ENCODE measurements around the gene ACCSL. TPM values are rescaled to one million over a fixed set of nuclear protein-coding genes. Genes with fewer than 3 reads are reported as not detected.

The ACCSL gene
- polyA plus RNA-seq, 1 of the 3 experiments (the other 2 are of a cell fraction), result not detected

GRCh38 chr11:44037658-44037998 lies 10.2 kb upstream of the ACCSL start:
- no peaks in the 10 kb centered on the region for H4K20me1 ChIP-seq (ENCODE audit: insufficient read depth)
- H3K79me2 ChIP-seq (ENCODE audit: insufficient read depth), result no peaks in the 10 kb centered on the region
- peak overlapping the region in 1 of 2 experiments; percentile 35; a peak in 1 of 4 replicates for H3K4me3 ChIP-seq (ENCODE audit: low read depth in 2 of 2, low read length in 1 of 2)
- H2AFZ ChIP-seq (ENCODE audit: low read depth), result no peak overlapping the region
- no peaks in the 10 kb centered on the region for H3K9me3 ChIP-seq
- 83% methylated on average over 2 of the region's 2 CpGs for WGBS (ENCODE audit: low lambda C conversion rate)
- TF ChIP-seq RFX5 (IDR thresholded peaks at IDR 0.05; ENCODE audit: low read length) (no peak), NRF1 (IDR thresholded peaks at IDR 0.05; ENCODE audit: low read depth, low read length) (no peak), MAX (IDR thresholded peaks at IDR 0.05; ENCODE audit: low read depth) (no peak), GABPA (IDR thresholded peaks at IDR 0.05; ENCODE audit: low read depth) (no peak), TEAD4 (IDR thresholded peaks at IDR 0.05; ENCODE audit: borderline replicate concordance, insufficient read depth) (no peak), RCOR1 (IDR thresholded peaks at IDR 0.05; ENCODE audit: low read length) (no peak), ZBTB33 (IDR thresholded peaks at IDR 0.05; ENCODE audit: borderline replicate concordance, low read depth) (no peak), PBX3 (IDR thresholded peaks at IDR 0.05) (no peak)
- no peak overlapping the region for H3K9ac ChIP-seq
- peaks cover 0 to 6% of the 10 kb centered on the region in 2 experiments; a peak in 1 of 4 replicates for H3K4me1 ChIP-seq (ENCODE audit: control insufficient read depth in 1 of 2, insufficient read depth in 2 of 2, low read depth in 1 of 2, low read length in 1 of 2)
- no peak overlapping the region for H3K27ac ChIP-seq (ENCODE audit: low read depth in 2 of 2, low read length in 1 of 2)
- no peaks in the 10 kb centered on the region for H3F3A ChIP-seq (replicated peaks; ENCODE audit: insufficient read depth)
- DNase-seq, result no peak
- ChIA-PET CTCF (interaction anchor here (0.6 to 10.2 kb wide), 37 partner anchors 11 to 286 kb away, joined by 3 to 151 read pairs (median 4); partner anchors contain the start of genes ACCS, C11orf96 and EXT2), POLR2A (interaction anchor here (0.7 to 2.2 kb wide), 4 partner anchors 92 to 148 kb away, joined by 3 to 16 read pairs (median 12); partner anchors contain the start of gene C11orf96)
- no peak overlapping the region for H3K4me2 ChIP-seq
- no peaks in the 10 kb centered on the region for H3K9me2 ChIP-seq
- no peaks in the 10 kb centered on the region for H3K36me3 ChIP-seq (replicated peaks in 1 of 2; ENCODE audit: control insufficient read depth in 1 of 2, insufficient read depth in 2 of 2, low read length in 1 of 2)
- no peaks in the 10 kb centered on the region; the same call in 1 of the 2 replicates for H3K27me3 ChIP-seq (ENCODE audit: insufficient read depth)

- ChIA-PET POLR2A (no interaction called here), CTCF (interaction anchor here (0.7 to 10.2 kb wide), 6 partner anchors 9 to 194 kb away, joined by 3 to 151 read pairs (median 4); partner anchors contain the start of gene C11orf96)
- H3K4me2 ChIP-seq, result no peak overlapping the region
- H3K9me2 ChIP-seq, result no peaks in the 10 kb centered on the region
- WGBS (ENCODE audit: low lambda C conversion rate), result 17% methylated on average over 2 of the region's 2 CpGs
- H3K4me3 ChIP-seq (ENCODE audit: low read depth in 2 of 2, low read length in 1 of 2), result no peak overlapping the region
- H3F3A ChIP-seq (replicated peaks; ENCODE audit: insufficient read depth), result no peaks in the 10 kb centered on the region
- no peaks in the 10 kb centered on the region for H3K79me2 ChIP-seq (ENCODE audit: insufficient read depth)
- H3K9me3 ChIP-seq, result no peaks in the 10 kb centered on the region
- no peaks in the 10 kb centered on the region for H3K36me3 ChIP-seq (replicated peaks in 1 of 2; ENCODE audit: control insufficient read depth in 1 of 2, insufficient read depth in 2 of 2, low read length in 1 of 2)
- no peaks in the 10 kb centered on the region for H4K20me1 ChIP-seq (ENCODE audit: insufficient read depth)
- H3K27ac ChIP-seq (ENCODE audit: low read depth in 2 of 2, low read length in 1 of 2), result no peak overlapping the region
- H2AFZ ChIP-seq (ENCODE audit: low read depth), result no peak overlapping the region
- no peaks in the 10 kb centered on the region; the same call in 1 of the 2 replicates for H3K27me3 ChIP-seq (ENCODE audit: insufficient read depth)
- H3K9ac ChIP-seq, result no peak overlapping the region
- no peak for DNase-seq
- no peaks in the 10 kb centered on the region for H3K4me1 ChIP-seq (ENCODE audit: control insufficient read depth in 1 of 2, insufficient read depth in 2 of 2, low read depth in 1 of 2, low read length in 1 of 2)
- TF ChIP-seq PBX3 (IDR thresholded peaks at IDR 0.05), result no peak
- no peak for TF ChIP-seq EP300 (IDR thresholded peaks at IDR 0.05; ENCODE audit: borderline replicate concordance in 1 of 2, low read depth in 1 of 2, low read length in 1 of 2)
- TF ChIP-seq USF1 (IDR thresholded peaks at IDR 0.05; ENCODE audit: borderline replicate concordance, low read depth), result no peak
- TF ChIP-seq ELF1 (IDR thresholded peaks at IDR 0.05), result no peak
- TF ChIP-seq SMC3 (IDR thresholded peaks at IDR 0.05; ENCODE audit: low read depth, low read length), result no peak
- no peak for TF ChIP-seq MXI1 (IDR thresholded peaks at IDR 0.05; ENCODE audit: low read depth, low read length)
- TF ChIP-seq TEAD4 (IDR thresholded peaks at IDR 0.05; ENCODE audit: borderline replicate concordance, insufficient read depth), result no peak
- no peak for TF ChIP-seq GABPA (IDR thresholded peaks at IDR 0.05; ENCODE audit: low read depth)
- TF ChIP-seq USF2 (IDR thresholded peaks at IDR 0.05; ENCODE audit: borderline replicate concordance, low read depth, low read length), result no peak
- no peak for TF ChIP-seq MEF2A (IDR thresholded peaks at IDR 0.05; ENCODE audit: borderline replicate concordance, low read depth)
- TF ChIP-seq RXRA (IDR thresholded peaks at IDR 0.05; ENCODE audit: borderline replicate concordance, low read depth), result no peak
- no peak for TF ChIP-seq JUND (IDR thresholded peaks at IDR 0.05)
- no peak for TF ChIP-seq RAD21 (IDR thresholded peaks at IDR 0.05; ENCODE audit: low read length)
- no peak for TF ChIP-seq YY1 (IDR thresholded peaks at IDR 0.05; ENCODE audit: low read depth)
Observed at GRCh38 chr11:44043157-44043556, 4.6 kb upstream of the ACCSL start.
